ENCODE results near the gene PASK. TPM values are rescaled to one million over a fixed set of nuclear protein-coding genes. Genes with fewer than 3 reads are reported as not detected.

The PASK gene
- total RNA-seq, 1 experiment from 2014 or later = 69.3 TPM

DNA sequence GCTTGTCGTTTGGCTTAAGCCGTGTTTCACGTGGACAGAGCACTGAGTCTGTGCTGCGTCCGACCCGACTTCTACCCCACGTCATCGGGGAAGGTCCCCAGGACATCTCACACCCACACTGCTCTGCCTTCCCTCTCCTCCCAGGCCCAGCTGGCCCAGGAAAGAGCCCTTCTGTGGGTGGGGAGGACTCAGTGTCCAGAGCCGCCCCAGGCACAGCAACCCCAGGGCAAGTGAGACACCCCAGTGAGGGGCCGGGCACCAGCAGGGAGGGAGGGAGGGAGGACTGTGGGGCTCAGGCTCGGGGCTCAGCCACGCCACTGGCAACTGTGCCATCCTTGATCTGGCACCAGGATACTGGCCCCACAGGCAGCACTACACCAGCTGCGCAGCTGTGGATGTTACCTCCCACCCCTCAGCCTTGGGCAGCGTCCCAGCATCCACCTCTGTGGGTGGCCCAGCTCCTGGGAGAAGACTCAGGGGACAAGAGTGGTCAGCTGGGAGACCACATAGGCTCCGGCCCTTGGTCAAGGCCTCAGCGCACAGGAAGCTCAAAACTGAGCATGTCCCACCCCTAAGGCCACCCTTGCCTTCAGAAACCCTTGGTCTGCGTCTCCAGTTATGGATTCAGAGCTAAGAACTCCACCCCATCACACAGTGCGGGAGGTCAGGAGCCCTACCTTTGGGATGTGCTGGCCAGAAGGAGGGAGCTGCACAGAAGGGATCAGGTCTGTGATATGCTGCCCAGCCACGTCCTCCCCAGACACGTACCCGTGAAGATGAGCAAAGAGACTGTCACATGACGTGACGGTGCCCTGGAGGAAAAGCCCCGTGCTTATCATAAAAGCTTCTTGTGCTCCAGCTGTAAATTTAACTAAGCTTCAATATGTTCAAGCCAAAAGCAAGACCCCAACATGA, 11.7 kb downstream of the PASK start:
- H3K4me3 Mint-ChIP-seq (ENCODE audit: low read depth, unreplicated experiment) = no peak overlapping the region
- H3K4me1 Mint-ChIP-seq (ENCODE audit: low read depth, unreplicated experiment) = no peaks in the 10 kb centered on the region
- H3K36me3 Mint-ChIP-seq (ENCODE audit: insufficient read depth, unreplicated experiment) = no peaks in the 10 kb centered on the region
- TF ChIP-seq, protein P1, sequence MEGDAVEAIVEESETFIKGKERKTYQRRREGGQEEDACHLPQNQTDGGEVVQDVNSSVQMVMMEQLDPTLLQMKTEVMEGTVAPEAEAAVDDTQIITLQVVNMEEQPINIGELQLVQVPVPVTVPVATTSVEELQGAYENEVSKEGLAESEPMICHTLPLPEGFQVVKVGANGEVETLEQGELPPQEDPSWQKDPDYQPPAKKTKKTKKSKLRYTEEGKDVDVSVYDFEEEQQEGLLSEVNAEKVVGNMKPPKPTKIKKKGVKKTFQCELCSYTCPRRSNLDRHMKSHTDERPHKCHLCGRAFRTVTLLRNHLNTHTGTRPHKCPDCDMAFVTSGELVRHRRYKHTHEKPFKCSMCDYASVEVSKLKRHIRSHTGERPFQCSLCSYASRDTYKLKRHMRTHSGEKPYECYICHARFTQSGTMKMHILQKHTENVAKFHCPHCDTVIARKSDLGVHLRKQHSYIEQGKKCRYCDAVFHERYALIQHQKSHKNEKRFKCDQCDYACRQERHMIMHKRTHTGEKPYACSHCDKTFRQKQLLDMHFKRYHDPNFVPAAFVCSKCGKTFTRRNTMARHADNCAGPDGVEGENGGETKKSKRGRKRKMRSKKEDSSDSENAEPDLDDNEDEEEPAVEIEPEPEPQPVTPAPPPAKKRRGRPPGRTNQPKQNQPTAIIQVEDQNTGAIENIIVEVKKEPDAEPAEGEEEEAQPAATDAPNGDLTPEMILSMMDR (IDR thresholded peaks at IDR 0.05; ENCODE audit: unreplicated experiment) = no peak
- intact Hi-C loops (cut with micrococcal nuclease; ENCODE audit: unreplicated experiment) = no loop called here
- no TSS peak for BruUV-seq (replicated peaks)
- no peaks in the 10 kb centered on the region for H3K27me3 Mint-ChIP-seq (ENCODE audit: unreplicated experiment)
- CTCF ChIA-PET = no interaction called here
- no peak for DNase-seq
- no peaks in the 10 kb centered on the region for H3K9me3 Mint-ChIP-seq (ENCODE audit: low read depth, unreplicated experiment)
- H3K27ac Mint-ChIP-seq (ENCODE audit: unreplicated experiment) = no peak overlapping the region

DNA sequence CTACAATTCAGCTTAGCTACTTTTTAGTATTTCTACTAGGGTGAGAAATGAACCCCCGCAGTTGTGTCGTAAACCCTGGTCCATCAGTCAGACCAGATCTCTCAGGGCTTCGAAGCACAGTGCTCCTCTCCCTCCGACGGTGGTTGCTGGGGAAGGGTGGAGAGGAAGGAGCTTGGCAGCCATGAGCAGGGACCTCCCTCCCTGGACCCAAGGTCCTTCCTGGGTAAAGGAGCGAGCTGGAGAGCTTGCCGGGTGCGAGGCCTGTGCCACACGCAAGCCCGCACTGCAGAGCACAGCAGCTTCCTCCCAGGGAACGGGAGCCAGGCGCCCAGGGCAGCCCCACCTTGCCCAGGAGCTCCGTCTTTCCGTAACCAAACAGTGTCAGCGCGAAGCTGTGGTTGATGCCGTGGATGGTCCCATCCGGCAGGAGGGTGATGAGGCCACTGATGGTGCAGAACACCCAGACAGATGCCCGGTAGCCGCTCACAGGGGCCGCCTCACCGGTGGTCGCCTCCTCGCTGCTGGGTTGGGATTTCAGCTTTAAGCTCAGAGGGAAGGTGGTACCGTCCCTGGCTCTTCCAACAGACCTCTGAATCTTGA, 12.5 kb downstream of the PASK start:
- BruUV-seq (replicated peaks) = no TSS peak
- intact Hi-C loops (cut with micrococcal nuclease; ENCODE audit: unreplicated experiment) = no loop called here
- DNase-seq = no peak
- TF ChIP-seq, protein P1 (IDR thresholded peaks at IDR 0.05; ENCODE audit: unreplicated experiment) = no peak
- Mint-ChIP-seq H3K4me3 (ENCODE audit: low read depth, unreplicated experiment) (no peak overlapping the region), H3K27ac (ENCODE audit: unreplicated experiment) (no peak overlapping the region), H3K36me3 (ENCODE audit: insufficient read depth, unreplicated experiment) (no peaks in the 10 kb centered on the region), H3K27me3 (ENCODE audit: unreplicated experiment) (no peaks in the 10 kb centered on the region), H3K9me3 (ENCODE audit: low read depth, unreplicated experiment) (no peaks in the 10 kb centered on the region), H3K4me1 (ENCODE audit: low read depth, unreplicated experiment) (no peaks in the 10 kb centered on the region)
- CTCF ChIA-PET = no interaction called here

DNA sequence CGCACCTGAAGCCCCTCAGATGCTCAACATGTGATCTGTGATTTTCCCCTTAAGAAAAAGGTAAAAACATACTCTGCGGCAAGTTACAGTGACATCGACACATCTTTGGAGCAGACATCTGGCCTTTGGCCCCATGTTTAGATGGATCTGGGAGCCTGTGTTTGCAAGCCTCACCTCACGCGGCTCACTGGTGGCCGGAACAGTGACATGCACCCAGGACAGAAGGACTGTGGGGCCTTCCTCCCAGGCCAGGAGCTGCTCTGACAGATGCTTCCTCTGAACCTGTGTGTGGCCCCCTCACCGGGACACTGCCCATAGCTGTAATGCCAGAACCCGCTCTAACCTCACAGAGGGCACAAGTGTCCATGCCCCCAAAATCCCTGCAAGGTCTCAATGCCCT, 13.1 kb downstream of the PASK start:
- no peaks in the 10 kb centered on the region for H3K4me1 Mint-ChIP-seq (ENCODE audit: low read depth, unreplicated experiment)
- H3K27ac Mint-ChIP-seq (ENCODE audit: unreplicated experiment) = no peak overlapping the region
- no peaks in the 10 kb centered on the region for H3K36me3 Mint-ChIP-seq (ENCODE audit: insufficient read depth, unreplicated experiment)
- CTCF ChIA-PET = no interaction called here
- H3K4me3 Mint-ChIP-seq (ENCODE audit: low read depth, unreplicated experiment) = no peak overlapping the region
- no peak for DNase-seq
- BruUV-seq (replicated peaks) = no TSS peak
- H3K9me3 Mint-ChIP-seq (ENCODE audit: low read depth, unreplicated experiment) = no peaks in the 10 kb centered on the region
- TF ChIP-seq, protein P1 (IDR thresholded peaks at IDR 0.05; ENCODE audit: unreplicated experiment) = no peak
- no peaks in the 10 kb centered on the region for H3K27me3 Mint-ChIP-seq (ENCODE audit: unreplicated experiment)
- intact Hi-C loops (cut with micrococcal nuclease; ENCODE audit: unreplicated experiment) = no loop called here

DNA sequence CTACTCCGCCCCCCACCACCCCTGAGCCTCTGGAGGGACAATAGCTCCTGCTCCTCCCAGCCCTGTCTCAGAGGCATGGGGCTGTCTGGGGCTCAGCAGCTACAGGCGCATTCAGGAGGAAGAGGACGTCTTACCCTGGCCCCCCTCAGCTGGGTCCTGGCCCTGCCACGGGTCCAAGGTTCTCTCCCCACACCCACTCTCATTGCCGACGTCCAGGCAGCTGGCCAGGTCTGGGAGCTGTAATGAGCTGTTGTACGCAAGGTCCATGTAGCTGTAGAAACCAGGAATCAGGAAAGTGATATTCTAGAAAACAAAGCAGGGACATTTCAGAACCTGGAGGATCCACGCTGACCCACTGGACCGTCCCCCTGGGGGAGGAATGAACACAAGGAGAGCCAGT, 13.5 kb downstream of the PASK start:
- BruUV-seq (replicated peaks) = no TSS peak
- intact Hi-C loops (cut with micrococcal nuclease; ENCODE audit: unreplicated experiment) = no loop called here
- no peaks in the 10 kb centered on the region for H3K27me3 Mint-ChIP-seq (ENCODE audit: unreplicated experiment)
- no peak overlapping the region for H3K27ac Mint-ChIP-seq (ENCODE audit: unreplicated experiment)
- CTCF ChIA-PET = no interaction called here
- no peaks in the 10 kb centered on the region for H3K9me3 Mint-ChIP-seq (ENCODE audit: low read depth, unreplicated experiment)
- H3K4me3 Mint-ChIP-seq (ENCODE audit: low read depth, unreplicated experiment) = no peak overlapping the region
- no peaks in the 10 kb centered on the region for H3K4me1 Mint-ChIP-seq (ENCODE audit: low read depth, unreplicated experiment)
- TF ChIP-seq, protein P1 (IDR thresholded peaks at IDR 0.05; ENCODE audit: unreplicated experiment) = no peak
- H3K36me3 Mint-ChIP-seq (ENCODE audit: insufficient read depth, unreplicated experiment) = no peaks in the 10 kb centered on the region
- DNase-seq = no peak

All from Calu3 (cell line).